ENCODE results near the gene PTPRD. TPM values are rescaled to one million over a fixed set of nuclear protein-coding genes. Genes with fewer than 3 reads are reported as not detected.

Gene PTPRD
- total RNA-seq, 1 donor from 2014 or later, result 139 TPM

DNA sequence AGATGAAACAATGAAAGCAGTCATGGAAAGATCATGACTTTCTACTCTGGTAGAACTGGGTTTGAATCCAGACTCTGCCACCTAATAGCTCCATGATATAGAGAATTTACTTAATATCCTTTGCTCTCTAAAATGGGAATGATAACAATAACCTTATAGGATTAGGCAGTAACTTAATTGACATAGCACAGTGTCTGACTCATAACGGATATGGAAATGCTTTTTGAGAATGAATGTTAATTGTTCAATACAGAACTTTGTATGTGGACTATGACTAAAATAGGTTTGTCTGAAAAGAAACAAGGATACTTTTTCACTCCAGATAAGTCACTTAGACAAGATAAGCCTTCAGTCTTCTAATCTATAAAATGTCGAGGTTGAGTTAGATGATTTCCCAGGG lies 330.7 kb downstream of the PTPRD start:
- DNase-seq (ENCODE audit: low read depth, low spot score), result no peak
- Mint-ChIP-seq H3K27me3 (ENCODE audit: low read depth) (no peaks in the 10 kb centered on the region), H3K4me1 (no peaks in the 10 kb centered on the region), H3K4me3 (no peak overlapping the region), H3K36me3 (ENCODE audit: low read depth) (peaks cover 2% of the 10 kb centered on the region), H3K9me3 (peaks cover 4% of the 10 kb centered on the region), H3K27ac (ENCODE audit: unreplicated experiment) (no peak overlapping the region)
- TF ChIP-seq, protein P1, sequence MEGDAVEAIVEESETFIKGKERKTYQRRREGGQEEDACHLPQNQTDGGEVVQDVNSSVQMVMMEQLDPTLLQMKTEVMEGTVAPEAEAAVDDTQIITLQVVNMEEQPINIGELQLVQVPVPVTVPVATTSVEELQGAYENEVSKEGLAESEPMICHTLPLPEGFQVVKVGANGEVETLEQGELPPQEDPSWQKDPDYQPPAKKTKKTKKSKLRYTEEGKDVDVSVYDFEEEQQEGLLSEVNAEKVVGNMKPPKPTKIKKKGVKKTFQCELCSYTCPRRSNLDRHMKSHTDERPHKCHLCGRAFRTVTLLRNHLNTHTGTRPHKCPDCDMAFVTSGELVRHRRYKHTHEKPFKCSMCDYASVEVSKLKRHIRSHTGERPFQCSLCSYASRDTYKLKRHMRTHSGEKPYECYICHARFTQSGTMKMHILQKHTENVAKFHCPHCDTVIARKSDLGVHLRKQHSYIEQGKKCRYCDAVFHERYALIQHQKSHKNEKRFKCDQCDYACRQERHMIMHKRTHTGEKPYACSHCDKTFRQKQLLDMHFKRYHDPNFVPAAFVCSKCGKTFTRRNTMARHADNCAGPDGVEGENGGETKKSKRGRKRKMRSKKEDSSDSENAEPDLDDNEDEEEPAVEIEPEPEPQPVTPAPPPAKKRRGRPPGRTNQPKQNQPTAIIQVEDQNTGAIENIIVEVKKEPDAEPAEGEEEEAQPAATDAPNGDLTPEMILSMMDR (conservative IDR thresholded peaks at IDR 0.05), result no peak

GRCh38 chr9:10274988-10275387 lies 337.8 kb downstream of the PTPRD start:
- H3K4me1 Mint-ChIP-seq, result no peaks in the 10 kb centered on the region
- DNase-seq (ENCODE audit: low read depth, low spot score), result no peak
- no peak overlapping the region for H3K27ac Mint-ChIP-seq (ENCODE audit: unreplicated experiment)
- H3K9me3 Mint-ChIP-seq, result peaks cover 4% of the 10 kb centered on the region
- H3K4me3 Mint-ChIP-seq, result no peak overlapping the region
- TF ChIP-seq, protein P1 (conservative IDR thresholded peaks at IDR 0.05), result peak; percentile 46
- H3K27me3 Mint-ChIP-seq (ENCODE audit: low read depth), result no peaks in the 10 kb centered on the region
- H3K36me3 Mint-ChIP-seq (ENCODE audit: low read depth), result peaks cover 2% of the 10 kb centered on the region

DNA sequence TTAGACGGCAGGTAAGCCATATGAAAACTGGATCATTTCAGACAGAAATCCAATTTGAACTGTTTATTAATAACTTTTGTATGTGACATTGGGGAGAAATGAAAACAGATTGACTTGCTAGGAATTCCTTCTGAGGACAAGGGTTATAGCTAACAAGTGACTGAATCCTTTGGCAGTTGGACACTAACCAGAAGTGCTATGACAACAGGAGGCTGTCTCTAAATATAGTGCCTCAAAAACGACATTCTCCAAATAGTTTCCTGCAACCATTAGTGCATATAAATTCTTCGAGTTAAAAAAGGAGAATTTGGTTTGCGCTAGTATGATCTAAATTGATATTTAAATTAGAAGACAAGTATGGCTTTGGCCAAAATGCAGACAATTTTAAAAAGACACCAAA lies 338.6 kb downstream of the PTPRD start:
- no peak for DNase-seq (ENCODE audit: low read depth, low spot score)
- Mint-ChIP-seq H3K4me1 (no peaks in the 10 kb centered on the region), H3K27ac (ENCODE audit: unreplicated experiment) (no peak overlapping the region), H3K9me3 (peaks cover 3% of the 10 kb centered on the region), H3K4me3 (no peak overlapping the region), H3K27me3 (ENCODE audit: low read depth) (no peaks in the 10 kb centered on the region), H3K36me3 (ENCODE audit: low read depth) (peaks cover 2% of the 10 kb centered on the region)
- TF ChIP-seq, protein P1 (conservative IDR thresholded peaks at IDR 0.05), result no peak

DNA sequence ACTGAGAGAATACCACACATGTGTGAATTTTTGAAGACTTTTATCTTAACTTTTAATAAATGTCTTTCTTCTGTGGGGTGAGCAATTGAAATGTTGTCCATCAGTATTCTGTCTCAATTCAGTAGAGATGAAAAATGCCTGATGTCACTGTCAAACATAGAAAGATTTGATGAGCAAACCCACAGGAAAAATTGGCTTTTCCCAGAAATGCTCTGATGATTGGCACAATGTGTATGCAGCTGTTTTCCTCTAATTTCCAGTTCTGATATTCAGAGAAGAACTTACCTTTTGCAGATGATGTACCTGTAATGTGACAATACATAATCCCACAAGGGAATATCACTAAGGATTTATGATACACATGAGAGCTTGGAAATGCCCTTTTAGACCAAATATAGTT lies 340.0 kb downstream of the PTPRD start:
- Mint-ChIP-seq H3K9me3 (no peaks in the 10 kb centered on the region), H3K36me3 (ENCODE audit: low read depth) (no peaks in the 10 kb centered on the region), H3K27me3 (ENCODE audit: low read depth) (no peaks in the 10 kb centered on the region), H3K4me3 (no peak overlapping the region), H3K4me1 (peaks cover 5% of the 10 kb centered on the region), H3K27ac (ENCODE audit: unreplicated experiment) (no peak overlapping the region)
- DNase-seq (ENCODE audit: low read depth, low spot score), result no peak
- TF ChIP-seq, protein P1 (conservative IDR thresholded peaks at IDR 0.05), result no peak

- Mint-ChIP-seq H3K27ac (ENCODE audit: unreplicated experiment) (no peak overlapping the region), H3K9me3 (no peaks in the 10 kb centered on the region), H3K36me3 (ENCODE audit: low read depth) (no peaks in the 10 kb centered on the region), H3K27me3 (ENCODE audit: low read depth) (no peaks in the 10 kb centered on the region), H3K4me1 (peaks cover 5% of the 10 kb centered on the region), H3K4me3 (no peak overlapping the region)
- DNase-seq (ENCODE audit: low read depth, low spot score), result peak; percentile 64
- TF ChIP-seq, protein P1 (conservative IDR thresholded peaks at IDR 0.05), result peak; percentile 67
These were observed 344.0 kb downstream of the PTPRD start for GRCh38 chr9:10268531-10269485.

All from neural crest cell (in vitro differentiated cells).